Measurements from ENCODE around the gene FTO.
"Not testable (repeated sequence)": the region's sequence is repeated elsewhere in the genome, so short reads cannot be mapped to it uniquely, and the experiment has no call there.

FTO gene

DNA sequence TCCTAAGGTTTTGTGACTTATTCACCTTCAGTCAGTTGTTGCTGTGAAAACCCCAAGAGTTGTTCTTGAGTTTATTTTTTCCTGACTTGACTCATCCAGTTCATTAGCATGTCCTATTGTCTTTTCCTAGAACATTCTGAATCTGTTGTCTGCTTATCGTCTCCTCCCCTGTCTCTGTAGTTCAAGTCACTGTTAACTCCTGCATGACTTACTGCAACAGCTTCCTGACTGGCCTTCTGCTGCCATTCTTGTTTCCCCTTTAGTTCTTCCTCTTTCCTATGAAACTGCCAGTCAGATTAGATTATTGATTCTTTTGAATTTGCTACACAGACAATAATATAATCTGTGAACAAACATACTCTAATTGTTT, 161.5 kb downstream of the FTO start:
- DNase-seq (ENCODE audit: low spot score): no peak

DNA sequence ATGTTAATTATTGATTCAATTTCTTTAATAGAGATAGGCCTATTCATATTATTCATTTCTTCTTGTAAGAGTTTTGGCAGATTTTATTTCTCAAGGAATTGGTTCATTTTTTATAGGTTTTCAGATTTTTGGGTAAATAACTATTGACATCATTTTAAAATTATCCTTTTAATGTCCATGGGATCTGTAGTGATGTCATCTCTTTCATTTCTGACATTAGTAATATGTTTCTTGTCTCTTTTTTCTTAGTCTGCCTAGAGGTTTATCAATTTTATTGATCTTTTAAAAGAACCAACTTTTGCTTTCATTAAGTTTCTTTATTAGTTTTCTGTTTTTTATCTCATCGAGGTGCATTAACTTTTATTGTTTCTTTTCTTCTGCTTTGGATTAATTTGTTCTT, 162.6 kb downstream of the FTO start:
- no peak for DNase-seq (ENCODE audit: low spot score)

DNA sequence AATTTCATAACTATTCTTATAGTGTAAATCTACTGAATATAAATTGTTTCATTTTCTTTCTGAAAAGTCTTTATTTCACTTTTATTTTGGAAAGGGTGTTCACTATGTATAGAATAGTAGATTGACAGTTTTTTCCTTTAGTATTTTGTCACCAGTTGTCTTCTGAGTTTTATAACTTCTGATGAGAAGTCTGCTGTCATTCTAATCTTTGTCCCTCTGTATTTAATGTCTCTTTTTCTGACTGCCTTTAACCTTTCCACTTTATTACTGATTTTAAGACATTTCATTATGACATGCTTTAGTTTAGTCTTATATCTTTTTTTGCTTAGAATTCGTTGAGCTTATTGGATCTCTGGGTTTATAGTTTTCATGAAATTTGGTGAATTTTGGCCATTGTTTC, 166.9 kb downstream of the FTO start:
- no peak for DNase-seq (ENCODE audit: low spot score)

GRCh38 chr16:53872248-53873221, 168.6 kb downstream of the FTO start:
- DNase-seq (ENCODE audit: low spot score): no peak

- DNase-seq (ENCODE audit: low spot score): no peak
Measured at GRCh38 chr16:53876811-53877210, 172.9 kb downstream of the FTO start.

DNA sequence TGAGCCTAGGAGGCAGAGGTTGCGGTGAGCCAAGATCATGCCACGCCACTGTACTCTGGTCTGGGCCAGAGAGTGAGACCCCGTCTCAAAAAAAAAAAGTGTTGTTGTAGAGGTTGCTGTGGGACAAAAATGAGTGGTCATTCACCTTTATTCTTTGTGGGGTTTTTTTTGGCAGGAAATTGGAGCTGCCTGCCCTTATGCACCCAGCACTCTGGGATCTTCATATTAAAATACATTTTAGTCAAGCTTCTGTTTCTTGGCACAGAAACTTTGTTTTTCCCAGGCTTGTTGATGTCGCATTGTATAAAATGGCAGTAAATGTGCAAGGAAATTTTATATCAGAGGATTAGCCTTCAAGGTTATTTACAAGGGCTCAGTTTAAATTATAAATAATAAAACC, 174.3 kb downstream of the FTO start:
- no peak for DNase-seq (ENCODE audit: low spot score)

- DNase-seq (ENCODE audit: low spot score): no peak
Measured at GRCh38 chr16:53881371-53881770, 177.4 kb downstream of the FTO start.

GRCh38 chr16:53882310-53882709, 178.4 kb downstream of the FTO start:
- DNase-seq (ENCODE audit: low spot score): no peak

GRCh38 chr16:53884748-53885147, 180.8 kb downstream of the FTO start:
- DNase-seq (ENCODE audit: low spot score): no peak

- DNase-seq (ENCODE audit: low spot score): no peak
Measured at GRCh38 chr16:53886482-53887378, 182.8 kb downstream of the FTO start.

DNA sequence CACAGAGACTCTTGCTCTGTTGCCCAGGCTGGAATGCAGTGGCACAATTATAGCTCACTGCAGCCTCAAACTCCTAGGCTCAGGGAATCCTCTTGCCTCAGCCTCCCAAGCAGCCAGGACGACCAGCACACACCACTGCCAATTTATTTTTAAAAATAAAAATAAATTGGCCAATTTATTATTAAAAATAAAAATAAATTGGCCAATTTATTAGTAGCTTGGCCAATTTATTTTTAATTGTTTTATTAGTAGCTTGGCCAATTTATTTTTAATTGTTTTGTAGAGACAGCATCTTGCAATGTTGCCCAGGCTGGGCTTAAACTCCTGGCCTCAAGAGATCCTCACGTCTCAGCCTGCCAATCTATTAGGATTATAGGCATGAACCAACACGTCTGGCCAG, 184.3 kb downstream of the FTO start:
- DNase-seq (ENCODE audit: low spot score): no peak

- DNase-seq (ENCODE audit: low spot score): not testable (repeated sequence)
Measured at GRCh38 chr16:53890877-53891276, 186.9 kb downstream of the FTO start.

GRCh38 chr16:53891409-53892139, 187.6 kb downstream of the FTO start:
- no peak for DNase-seq (ENCODE audit: low spot score)

DNA sequence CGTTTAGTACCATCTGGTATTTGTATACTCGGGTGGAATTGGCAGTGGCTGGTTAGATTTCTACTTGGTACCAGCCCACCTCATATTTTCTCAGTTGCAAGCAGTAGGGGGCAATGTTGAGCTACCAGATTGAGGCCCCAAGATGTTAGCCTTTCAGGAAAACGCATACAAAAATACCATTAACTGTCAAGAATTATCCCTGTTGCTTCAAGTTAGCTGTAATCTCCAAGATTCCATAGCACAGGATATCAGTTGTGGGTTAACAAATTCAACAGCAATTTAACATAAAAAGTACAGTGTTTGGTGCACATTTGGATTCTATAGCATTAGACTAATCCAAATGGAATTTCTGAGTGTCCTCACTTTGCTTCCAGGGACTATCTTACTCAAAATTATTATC, 188.2 kb downstream of the FTO start:
- DNase-seq (ENCODE audit: low spot score): no peak

- DNase-seq (ENCODE audit: low spot score): no peak
Measured at GRCh38 chr16:53893731-53894435, 189.9 kb downstream of the FTO start.

GRCh38 chr16:53894686-53895085, 190.7 kb downstream of the FTO start:
- DNase-seq (ENCODE audit: low spot score): no peak

DNA sequence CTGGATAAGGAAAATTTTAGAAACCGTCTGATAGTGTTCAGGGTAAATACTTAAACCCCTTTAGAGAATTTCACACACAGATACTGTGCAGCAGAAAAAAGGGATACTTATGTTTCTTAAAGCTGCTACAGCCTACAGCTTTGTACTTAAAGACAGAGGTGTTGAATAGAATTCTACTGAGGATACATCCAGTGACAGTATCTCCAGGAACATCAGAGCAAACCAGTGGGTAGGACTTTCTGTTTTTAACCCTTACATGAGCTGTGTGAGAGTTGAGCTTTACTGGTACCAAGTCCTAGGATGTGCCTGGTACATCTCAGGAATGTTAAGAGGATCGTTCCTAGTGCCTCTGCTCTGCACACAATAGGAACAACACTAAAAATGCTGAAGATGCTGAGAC, 191.5 kb downstream of the FTO start:
- no peak for DNase-seq (ENCODE audit: low spot score)

- DNase-seq (ENCODE audit: low spot score): no peak
Measured at GRCh38 chr16:53895851-53896250, 191.9 kb downstream of the FTO start.

DNA sequence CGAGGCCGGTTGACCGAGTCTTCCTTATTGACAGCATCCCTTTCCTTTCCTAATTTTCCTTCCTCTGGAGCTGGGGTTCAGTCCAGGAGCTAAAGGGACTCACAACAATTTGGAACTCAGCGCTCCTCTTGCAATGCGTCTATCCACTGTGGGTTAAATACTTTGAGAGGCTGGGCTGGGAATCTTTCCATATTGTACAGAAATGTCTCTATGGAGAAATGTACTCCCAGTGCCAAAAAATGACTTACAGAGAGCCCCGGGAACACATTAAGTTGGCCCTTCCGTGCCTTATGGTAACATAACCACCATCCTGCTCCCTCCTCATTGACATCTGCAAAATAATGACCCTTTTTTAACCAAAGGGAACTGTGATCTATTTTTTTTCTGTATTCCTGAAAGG, 192.8 kb downstream of the FTO start:
- DNase-seq (ENCODE audit: low spot score): no peak

DNA sequence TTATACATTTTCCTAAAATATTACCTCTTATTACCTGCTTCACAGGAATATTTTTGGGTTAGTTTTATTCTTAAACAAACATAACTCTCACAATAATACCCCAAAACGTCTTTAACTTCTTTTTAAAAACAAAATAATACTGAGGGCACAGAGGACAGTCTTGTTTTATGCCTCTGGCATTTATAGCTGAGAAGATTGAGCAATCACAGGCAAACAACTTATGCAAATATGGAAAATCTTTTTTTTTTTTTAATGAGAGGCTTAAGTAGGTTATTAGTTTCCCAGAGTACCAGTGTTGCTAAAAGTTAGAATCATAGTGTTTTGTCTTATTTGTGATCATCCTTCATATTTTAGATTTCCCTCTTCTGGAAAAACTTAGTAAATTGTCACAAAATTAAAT, 195.0 kb downstream of the FTO start:
- no peak for DNase-seq (ENCODE audit: low spot score)

- DNase-seq (ENCODE audit: low spot score): no peak
Measured at GRCh38 chr16:53899431-53899830, 195.5 kb downstream of the FTO start.

DNA sequence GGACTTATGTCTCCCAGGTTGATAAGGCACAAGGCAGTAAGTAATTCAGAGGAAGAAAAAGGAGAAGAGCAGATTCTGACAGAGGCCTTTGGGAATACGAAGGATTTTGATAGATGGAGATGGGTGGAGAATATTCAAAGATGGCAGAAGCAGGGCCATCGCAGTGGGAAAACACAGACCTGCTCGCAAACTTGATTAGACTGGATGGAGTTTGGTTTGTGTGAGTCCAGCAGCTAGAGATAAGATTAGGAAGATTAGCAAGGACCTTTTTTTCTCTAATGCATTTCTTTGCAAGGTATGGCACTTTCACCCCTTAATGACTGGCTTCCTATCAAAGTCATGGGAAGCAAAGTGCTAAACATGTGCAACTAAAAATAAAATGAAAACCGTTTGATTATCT, 196.7 kb downstream of the FTO start:
- DNase-seq (ENCODE audit: low spot score): no peak
